Calu3 (cell line): ENCODE data around the gene PIEZO1. TPM values are rescaled to one million over a fixed set of nuclear protein-coding genes. Genes with fewer than 3 reads are reported as not detected.

Source experiments
- BruUV-seq: library from RNA; stranded (reverse); fragments of 400-500 nt; replicated peaks from 2 replicates; lab custom pipeline; 2021; lab: Mats Ljungman, UMichigan
- CTCF ChIA-PET: fragments of 300-600 bp; sonication (Branson Sonifier 250); formaldehyde crosslinking; loops from one replicate; lab custom pipeline; 2022; ENCODE audit warnings: antibody characterized with exemption; lab: Charles Lee
- DNase-seq: peaks from one replicate; pipeline ENCODE4 v3.0.0; 2022
- H3K27ac Mint-ChIP-seq: one replicate; pipeline ENCODE4 v1.8.0; 2022; ENCODE audit warnings: mixed read lengths; ENCODE audit not compliant: unreplicated experiment
- H3K27me3 Mint-ChIP-seq: one replicate; pipeline ENCODE4 v1.8.0; 2022; ENCODE audit warnings: mixed read lengths; ENCODE audit not compliant: unreplicated experiment
- H3K36me3 Mint-ChIP-seq: one replicate; pipeline ENCODE4 v1.8.0; 2022; ENCODE audit warnings: mild to moderate bottlenecking, moderate library complexity, mixed read lengths; ENCODE audit not compliant: insufficient read depth, unreplicated experiment
- H3K4me1 Mint-ChIP-seq: one replicate; pipeline ENCODE4 v1.8.0; 2022; ENCODE audit warnings: mild to moderate bottlenecking, low read depth, mixed read lengths; ENCODE audit not compliant: unreplicated experiment
- H3K4me3 Mint-ChIP-seq: one replicate; pipeline ENCODE4 v1.8.0; 2022; ENCODE audit warnings: mild to moderate bottlenecking, low read depth, moderate library complexity, mixed read lengths; ENCODE audit not compliant: unreplicated experiment
- H3K9me3 Mint-ChIP-seq: one replicate; pipeline ENCODE4 v1.8.0; 2022; ENCODE audit warnings: low read depth, mixed read lengths; ENCODE audit not compliant: unreplicated experiment
- CTCF ChIP-seq: fragments of 200-600 bp; IDR thresholded peaks from one replicate; pipeline ENCODE4 v1.8.0; 2022; ENCODE audit warnings: antibody characterized with exemption; ENCODE audit not compliant: unreplicated experiment
- intact Hi-C: fragments of 100-400 bp; cut with micrococcal nuclease; formaldehyde crosslinking; loops from one replicate; pipeline ENCODE4 v1.10.0; 2022; ENCODE audit not compliant: unreplicated experiment
- total RNA-seq: library from RNA; stranded (reverse); gene quantifications from 2 replicates; pipeline ENCODE4 v1.2.3, GENCODE V29; 2022

PIEZO1 gene
- total RNA-seq, 1 experiment from 2014 or later = 199 TPM

GRCh38 chr16:88716601-88717001 lies 68.4 kb downstream of the PIEZO1 start:
- CTCF ChIA-PET = no interaction called here
- peaks cover 63% of the 10 kb centered on the region for H3K36me3 Mint-ChIP-seq
- BruUV-seq = no TSS peak

GRCh38 chr16:88716201-88716600 lies 68.8 kb downstream of the PIEZO1 start:
- TF ChIP-seq CTCF = no peak
- no peak overlapping the region for H3K4me3 Mint-ChIP-seq
- DNase-seq = no peak
- intact Hi-C loops = no loop called here
- H3K36me3 Mint-ChIP-seq = peaks cover 65% of the 10 kb centered on the region
- H3K4me1 Mint-ChIP-seq = no peaks in the 10 kb centered on the region
- no peak overlapping the region for H3K27ac Mint-ChIP-seq
- no TSS peak for BruUV-seq
- CTCF ChIA-PET = interaction anchor here (1.3 kb wide), 1 partner anchor 21 kb away, joined by 4 read pairs; no protein-coding TSS in a partner anchor
- no peaks in the 10 kb centered on the region for H3K9me3 Mint-ChIP-seq
- no peaks in the 10 kb centered on the region for H3K27me3 Mint-ChIP-seq

More at GRCh38 chr16:88716601-88717001, 68.4 kb downstream of the PIEZO1 start:
- Mint-ChIP-seq H3K27ac (no peak overlapping the region), H3K4me3 (no peak overlapping the region), H3K4me1 (no peaks in the 10 kb centered on the region), H3K27me3 (no peaks in the 10 kb centered on the region), H3K9me3 (no peaks in the 10 kb centered on the region)
- no peak for TF ChIP-seq CTCF
- no peak for DNase-seq
- intact Hi-C loops = no loop called here

- no TSS peak for BruUV-seq
- H3K27me3 Mint-ChIP-seq = no peaks in the 10 kb centered on the region
- CTCF ChIA-PET = interaction anchor here (1.3 kb wide), 1 partner anchor 22 kb away, joined by 4 read pairs; no protein-coding TSS in a partner anchor
Observed at GRCh38 chr16:88715312-88716190, 69.5 kb downstream of the PIEZO1 start.

More at GRCh38 chr16:88715312-88716190, 69.5 kb downstream of the PIEZO1 start:
- TF ChIP-seq CTCF = no peak
- H3K4me1 Mint-ChIP-seq = no peaks in the 10 kb centered on the region
- peaks cover 58% of the 10 kb centered on the region for H3K36me3 Mint-ChIP-seq
- no peak for DNase-seq
- intact Hi-C loops = no loop called here
- H3K27ac Mint-ChIP-seq = no peak overlapping the region
- H3K9me3 Mint-ChIP-seq = no peaks in the 10 kb centered on the region
- H3K4me3 Mint-ChIP-seq = no peak overlapping the region
